Upper lobe of right lung (tissue), 1 donor: ENCODE data around the gene CUTA. TPM values are rescaled to one million over a fixed set of nuclear protein-coding genes. Genes with fewer than 3 reads are reported as not detected.
A peak's percentile ranks its signal among the peaks of the same experiment; 100 is the strongest.

Experiments
- ATAC-seq: fragments of 200-7000 bp; cut with Tn5 transposase; one replicate; pipeline ENCODE4 v1.9.1; 2020; ENCODE audit warnings: mild to moderate bottlenecking, moderate library complexity
- DNase-seq: peaks from one replicate; pipeline ENCODE4 v3.0.0-alpha.2; 2020
- H3K27ac ChIP-seq: fragments of 200-600 bp; one replicate; pipeline ENCODE4 v1.8.0; 2022
- H3K27me3 ChIP-seq: fragments of 200-600 bp; one replicate; pipeline ENCODE4 v1.8.0; 2022; ENCODE audit warnings: mild to moderate bottlenecking
- H3K36me3 ChIP-seq: fragments of 200-600 bp; one replicate; pipeline ENCODE4 v1.8.0; 2022
- H3K4me1 ChIP-seq: fragments of 200-600 bp; one replicate; pipeline ENCODE4 v1.8.0; 2022
- H3K4me3 ChIP-seq: fragments of 200-600 bp; one replicate; pipeline ENCODE4 v1.8.0; 2022; ENCODE audit warnings: mild to moderate bottlenecking
- H3K9me3 ChIP-seq: fragments of 200-600 bp; one replicate; pipeline ENCODE4 v1.8.0; 2022
- intact Hi-C: fragments of 100-400 bp; cut with DNase I; formaldehyde crosslinking; loops from one replicate; pipeline ENCODE4 v1.11.0; 2022
- total RNA-seq: library from RNA; stranded (reverse); fragmentation: NEBNext Ultra II Directional; extraction: Animal tissue kit (Norgen Biotek cat#: 25700); gene quantifications from one replicate; pipeline ENCODE4 v1.2.1, GENCODE V29; 2021
- TF ChIP-seq, protein P1 (sequence below): fragments of 200-600 bp; IDR thresholded peaks from one replicate; pipeline ENCODE4 v1.8.0; 2022; ENCODE audit warnings: antibody characterized with exemption
- donor health status: DM: no; HTN: yes; CAD: no; lungs with severe emphysema.

CUTA gene
- total RNA-seq, 1 donor from 2014 or later, result 144 TPM

- DNase-seq (peak; percentile 96), ATAC-seq (peak; percentile 86)
- no peaks in the 10 kb centered on the region for H3K36me3 ChIP-seq
- TF ChIP-seq, protein P1, sequence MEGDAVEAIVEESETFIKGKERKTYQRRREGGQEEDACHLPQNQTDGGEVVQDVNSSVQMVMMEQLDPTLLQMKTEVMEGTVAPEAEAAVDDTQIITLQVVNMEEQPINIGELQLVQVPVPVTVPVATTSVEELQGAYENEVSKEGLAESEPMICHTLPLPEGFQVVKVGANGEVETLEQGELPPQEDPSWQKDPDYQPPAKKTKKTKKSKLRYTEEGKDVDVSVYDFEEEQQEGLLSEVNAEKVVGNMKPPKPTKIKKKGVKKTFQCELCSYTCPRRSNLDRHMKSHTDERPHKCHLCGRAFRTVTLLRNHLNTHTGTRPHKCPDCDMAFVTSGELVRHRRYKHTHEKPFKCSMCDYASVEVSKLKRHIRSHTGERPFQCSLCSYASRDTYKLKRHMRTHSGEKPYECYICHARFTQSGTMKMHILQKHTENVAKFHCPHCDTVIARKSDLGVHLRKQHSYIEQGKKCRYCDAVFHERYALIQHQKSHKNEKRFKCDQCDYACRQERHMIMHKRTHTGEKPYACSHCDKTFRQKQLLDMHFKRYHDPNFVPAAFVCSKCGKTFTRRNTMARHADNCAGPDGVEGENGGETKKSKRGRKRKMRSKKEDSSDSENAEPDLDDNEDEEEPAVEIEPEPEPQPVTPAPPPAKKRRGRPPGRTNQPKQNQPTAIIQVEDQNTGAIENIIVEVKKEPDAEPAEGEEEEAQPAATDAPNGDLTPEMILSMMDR, result peak; percentile 64
- no peaks in the 10 kb centered on the region for H3K27me3 ChIP-seq
- peak overlapping the region; percentile 92 for H3K27ac ChIP-seq
- intact Hi-C loops, result no loop called here
- peaks cover 43% of the 10 kb centered on the region for H3K4me1 ChIP-seq
- H3K4me3 ChIP-seq, result peak overlapping the region; percentile 64
- H3K9me3 ChIP-seq, result no peaks in the 10 kb centered on the region
These were observed 8.0 kb upstream of the CUTA start for GRCh38 chr6:33425668-33426577.

GRCh38 chr6:33424855-33425667 is 7.2 kb upstream of the CUTA start:
- Histone ChIP-seq H3K9me3 (no peaks in the 10 kb centered on the region), H3K4me3 (peak overlapping the region; percentile 64), H3K4me1 (peaks cover 35% of the 10 kb centered on the region), H3K36me3 (no peaks in the 10 kb centered on the region), H3K27me3 (no peaks in the 10 kb centered on the region), H3K27ac (peak overlapping the region; percentile 92)
- intact Hi-C loops, result no loop called here
- no peak for ATAC-seq
- TF ChIP-seq, protein P1, result no peak
- DNase-seq, result no peak

GRCh38 chr6:33423777-33424176 is 5.9 kb upstream of the CUTA start:
- intact Hi-C loops, result no loop called here
- TF ChIP-seq, protein P1, result no peak
- H3K27ac ChIP-seq, result no peak overlapping the region
- H3K9me3 ChIP-seq, result no peaks in the 10 kb centered on the region
- peaks cover 37% of the 10 kb centered on the region for H3K4me1 ChIP-seq
- no peaks in the 10 kb centered on the region for H3K27me3 ChIP-seq
- H3K4me3 ChIP-seq, result no peak overlapping the region
- ATAC-seq (no peak), DNase-seq (no peak)
- no peaks in the 10 kb centered on the region for H3K36me3 ChIP-seq

DNA sequence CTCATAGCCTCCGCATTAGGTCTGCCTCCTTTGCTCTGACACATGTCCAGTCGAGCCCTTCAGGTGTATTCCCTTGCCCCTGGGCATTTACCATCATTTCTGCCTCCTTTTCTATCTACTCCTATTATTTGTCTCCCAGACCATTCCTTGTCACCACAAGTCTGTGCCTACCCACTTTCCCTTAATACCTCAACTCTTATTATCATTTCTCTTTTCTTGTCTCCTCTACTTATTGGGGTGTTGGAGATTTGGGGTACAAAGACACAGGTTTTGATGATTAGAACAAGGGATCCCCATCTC is 3.4 kb upstream of the CUTA start:
- H3K9me3 ChIP-seq, result no peaks in the 10 kb centered on the region
- H3K36me3 ChIP-seq, result peaks cover 4% of the 10 kb centered on the region
- H3K4me1 ChIP-seq, result peaks cover 35% of the 10 kb centered on the region
- TF ChIP-seq, protein P1, result no peak
- DNase-seq (no peak), ATAC-seq (no peak)
- no peak overlapping the region for H3K4me3 ChIP-seq
- H3K27me3 ChIP-seq, result no peaks in the 10 kb centered on the region
- no peak overlapping the region for H3K27ac ChIP-seq
- intact Hi-C loops, result no loop called here

DNA sequence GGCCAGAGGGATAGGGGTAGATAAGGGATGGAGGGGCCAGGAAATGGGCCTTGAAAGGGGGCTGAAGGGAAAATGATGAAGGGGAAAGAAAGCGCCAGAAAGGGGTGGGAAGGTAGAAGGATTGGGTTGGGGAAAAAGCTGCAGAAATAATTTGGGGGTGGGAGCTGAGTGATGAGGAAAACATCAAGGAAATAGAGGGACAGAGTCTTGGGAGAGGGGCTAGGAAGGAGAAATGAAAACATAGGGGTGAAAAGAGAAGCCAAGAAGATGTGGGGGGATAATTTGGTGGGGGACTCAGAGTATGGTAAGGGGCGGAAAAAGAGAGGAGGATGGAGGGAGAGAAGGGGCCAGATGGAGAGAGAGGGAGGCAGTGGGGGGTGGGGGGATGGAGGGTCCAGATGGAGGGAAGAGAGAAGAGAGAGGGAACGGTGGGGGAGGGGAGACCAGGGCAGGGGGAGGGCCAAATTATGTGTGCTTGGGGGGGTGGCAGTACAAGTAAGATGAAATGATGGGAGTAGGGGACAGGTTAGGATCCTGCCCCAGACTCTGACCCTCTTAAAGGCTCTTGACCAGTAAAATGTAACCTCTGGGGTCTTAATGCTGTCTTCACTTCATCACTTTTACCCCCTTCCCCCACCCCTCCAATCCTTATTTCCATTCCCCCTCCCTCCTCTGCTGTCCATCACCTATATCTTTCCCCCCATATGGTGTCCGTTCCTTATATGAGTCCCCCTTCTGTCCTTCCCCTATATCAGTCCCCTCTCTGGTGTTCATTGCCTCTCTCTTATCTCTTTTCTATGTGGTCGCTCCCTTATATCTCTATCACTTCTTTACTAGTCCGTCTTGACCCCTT is 2.8 kb upstream of the CUTA start:
- TF ChIP-seq, protein P1, result no peak
- Histone ChIP-seq H3K36me3 (peaks cover 9% of the 10 kb centered on the region), H3K27ac (no peak overlapping the region), H3K4me1 (peaks cover 41% of the 10 kb centered on the region), H3K27me3 (no peaks in the 10 kb centered on the region), H3K4me3 (peak overlapping the region; percentile 16), H3K9me3 (no peaks in the 10 kb centered on the region)
- no peak for ATAC-seq
- no peak for DNase-seq
- intact Hi-C loops, result no loop called here
